ENCODE data around the gene ACADL.

The ACADL gene

DNA sequence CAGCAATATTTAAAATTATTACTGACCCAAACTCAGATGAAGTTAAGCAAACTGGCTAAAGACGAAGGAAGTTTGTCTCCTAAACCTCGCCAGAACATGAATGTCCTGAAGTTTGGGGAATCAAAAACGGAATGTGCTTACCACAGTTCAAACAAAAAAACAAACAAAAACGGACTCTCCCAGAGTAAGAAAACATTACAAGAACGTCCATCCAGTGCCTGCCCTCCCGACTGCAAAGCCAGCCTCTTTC is 55.1 kb downstream of the ACADL start:
- no peak for DNase-seq (ENCODE audit: low spot score)

GRCh38 chr2:210169516-210170195 is 55.6 kb downstream of the ACADL start:
- no peak for DNase-seq (ENCODE audit: low spot score)

- no peak for DNase-seq (ENCODE audit: low spot score)
Observed at GRCh38 chr2:210167227-210167626, 58.0 kb downstream of the ACADL start.

DNA sequence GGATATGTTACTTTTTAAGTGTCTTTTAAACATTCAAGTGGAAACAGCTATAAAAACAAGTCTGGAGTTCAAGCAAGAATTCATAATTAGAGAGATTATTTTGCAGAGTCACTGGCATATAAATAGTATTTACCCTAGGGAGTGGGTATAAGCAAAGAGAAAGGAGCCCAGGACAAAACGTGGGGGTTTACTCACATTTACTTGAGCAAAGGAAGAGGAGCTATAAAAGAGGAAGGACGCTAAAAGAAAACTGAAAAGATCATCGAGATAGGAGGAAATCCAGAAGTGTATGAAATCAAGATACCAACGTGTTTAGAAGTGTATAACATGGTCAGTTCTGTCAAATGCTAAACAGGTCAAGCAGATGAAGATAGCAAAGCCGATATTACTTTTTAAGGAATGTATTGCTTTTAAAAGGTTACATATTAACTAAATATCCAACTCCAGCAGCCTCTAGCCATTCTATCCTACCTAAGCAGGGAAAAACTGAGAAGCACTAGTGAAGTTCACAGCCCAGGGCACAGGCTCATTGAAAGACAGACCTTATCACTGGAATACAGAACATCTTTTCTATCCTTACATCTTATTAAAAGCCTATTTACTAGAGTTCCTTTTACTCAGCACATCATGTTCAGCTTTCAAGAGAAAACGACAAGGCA is 62.7 kb downstream of the ACADL start:
- DNase-seq (ENCODE audit: low spot score) = no peak

DNA sequence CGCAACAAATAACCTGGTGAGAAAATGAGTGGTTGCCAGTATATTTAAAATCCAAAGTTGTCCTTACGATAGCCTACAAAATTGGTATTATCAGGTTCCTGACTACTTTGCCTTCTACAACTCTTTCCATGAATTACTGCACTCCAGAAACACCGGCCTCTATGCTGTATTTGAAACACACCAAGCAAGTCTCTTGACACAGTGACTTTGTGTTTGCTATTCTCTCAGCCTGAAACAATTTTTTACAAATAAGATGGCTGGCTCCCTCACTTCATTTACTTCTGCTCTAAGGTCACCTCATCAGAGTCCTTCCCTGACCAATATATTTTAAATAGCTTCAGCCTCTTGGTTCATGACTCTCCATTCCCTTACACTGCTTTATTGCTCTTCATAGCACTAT is 66.2 kb downstream of the ACADL start:
- DNase-seq (ENCODE audit: low spot score) = no peak

GRCh38 chr2:210158236-210158635 is 67.0 kb downstream of the ACADL start:
- no peak for DNase-seq (ENCODE audit: low spot score)

DNA sequence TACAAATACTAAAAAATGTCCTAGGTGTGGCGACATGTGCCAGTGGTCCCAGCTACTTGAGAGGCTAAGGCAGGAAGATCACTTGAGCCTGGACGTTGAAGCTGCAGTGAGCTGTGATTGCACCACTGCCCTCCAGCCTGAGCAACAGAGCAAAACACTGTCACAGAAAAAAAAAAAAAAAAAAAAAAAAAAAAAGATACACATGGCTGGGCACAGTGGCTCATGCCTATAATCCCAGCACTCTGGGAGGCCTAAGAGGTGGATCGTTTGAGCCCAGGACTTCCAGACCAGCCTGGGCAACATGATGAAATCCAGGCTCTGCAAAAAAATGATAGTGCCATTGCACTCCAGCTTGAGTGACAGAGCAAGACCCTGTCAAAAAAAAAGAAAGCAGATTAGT is 67.7 kb downstream of the ACADL start:
- no peak for DNase-seq (ENCODE audit: low spot score)

DNA sequence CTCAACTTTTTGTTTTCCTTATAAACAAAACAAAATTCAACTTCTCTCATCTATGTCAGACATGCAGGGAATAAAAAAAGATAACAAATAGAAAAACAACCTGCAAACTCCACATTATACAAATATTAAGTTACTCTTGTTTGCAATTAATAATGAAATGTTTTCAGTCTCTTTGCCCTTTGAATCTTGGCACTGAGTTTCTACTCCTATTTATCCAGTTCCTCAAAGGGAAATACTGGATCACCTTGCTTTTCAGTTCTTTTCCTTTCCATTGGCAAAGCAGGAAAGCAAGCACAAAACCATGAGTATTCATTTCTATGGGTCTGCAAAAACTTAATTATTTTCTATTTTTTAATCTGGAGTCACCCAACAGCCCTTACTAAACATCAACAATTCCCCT is 77.6 kb downstream of the ACADL start:
- no peak for DNase-seq (ENCODE audit: low spot score)
